ENCODE measurements around the gene INPP5K.
A peak's percentile ranks its signal among the peaks of the same experiment; 100 is the strongest.

INPP5K gene

GRCh38 chr17:1486802-1487695 is 29.4 kb downstream of the INPP5K start:
- Histone ChIP-seq H3K4me3 (ENCODE audit: low read length) (peak overlapping the region; percentile 77), H3K4me1 (ENCODE audit: control insufficient read depth, insufficient read depth, low read length) (peaks cover 19% of the 10 kb centered on the region), H3K27ac (ENCODE audit: low read depth, low read length) (peak overlapping the region; percentile 95), H3K27me3 (ENCODE audit: control insufficient read depth, insufficient read depth, low read length) (no peaks in the 10 kb centered on the region), H3K9ac (ENCODE audit: low read length) (peak overlapping the region; percentile 11), H3K36me3 (ENCODE audit: control insufficient read depth, insufficient read depth, low read length) (peaks cover 5% of the 10 kb centered on the region)

- H3K27me3 ChIP-seq (ENCODE audit: control insufficient read depth, insufficient read depth, low read length), result no peaks in the 10 kb centered on the region
Measured at GRCh38 chr17:1485423-1486376, 30.7 kb downstream of the INPP5K start.

GRCh38 chr17:1484676-1485422 is 31.6 kb downstream of the INPP5K start:
- peaks cover 19% of the 10 kb centered on the region for H3K4me1 ChIP-seq (ENCODE audit: control insufficient read depth, insufficient read depth, low read length)
- H3K36me3 ChIP-seq (ENCODE audit: control insufficient read depth, insufficient read depth, low read length), result peaks cover 6% of the 10 kb centered on the region
- H3K9ac ChIP-seq (ENCODE audit: low read length), result peak overlapping the region; percentile 13
- peak overlapping the region; percentile 69 for H3K4me3 ChIP-seq (ENCODE audit: low read length)
- peak overlapping the region; percentile 79 for H3K27ac ChIP-seq (ENCODE audit: low read depth, low read length)
- no peaks in the 10 kb centered on the region for H3K27me3 ChIP-seq (ENCODE audit: control insufficient read depth, insufficient read depth, low read length)

More at GRCh38 chr17:1485423-1486376, 30.7 kb downstream of the INPP5K start:
- Histone ChIP-seq H3K36me3 (ENCODE audit: control insufficient read depth, insufficient read depth, low read length) (peaks cover 6% of the 10 kb centered on the region), H3K4me1 (ENCODE audit: control insufficient read depth, insufficient read depth, low read length) (peaks cover 19% of the 10 kb centered on the region), H3K9ac (ENCODE audit: low read length) (peak overlapping the region; percentile 13), H3K4me3 (ENCODE audit: low read length) (peak overlapping the region; percentile 77), H3K27ac (ENCODE audit: low read depth, low read length) (peak overlapping the region; percentile 95)

GRCh38 chr17:1484060-1484535 is 32.3 kb downstream of the INPP5K start:
- Histone ChIP-seq H3K4me1 (ENCODE audit: control insufficient read depth, insufficient read depth, low read length) (peaks cover 18% of the 10 kb centered on the region), H3K4me3 (ENCODE audit: low read length) (peak overlapping the region; percentile 69), H3K36me3 (ENCODE audit: control insufficient read depth, insufficient read depth, low read length) (peaks cover 6% of the 10 kb centered on the region), H3K27me3 (ENCODE audit: control insufficient read depth, insufficient read depth, low read length) (no peaks in the 10 kb centered on the region), H3K27ac (ENCODE audit: low read depth, low read length) (peak overlapping the region; percentile 58), H3K9ac (ENCODE audit: low read length) (no peak overlapping the region)

GRCh38 chr17:1482680-1483079 is 33.7 kb downstream of the INPP5K start:
- no peak overlapping the region for H3K4me3 ChIP-seq (ENCODE audit: low read length)
- H3K4me1 ChIP-seq (ENCODE audit: control insufficient read depth, insufficient read depth, low read length), result peaks cover 9% of the 10 kb centered on the region
- H3K27me3 ChIP-seq (ENCODE audit: control insufficient read depth, insufficient read depth, low read length), result no peaks in the 10 kb centered on the region
- H3K27ac ChIP-seq (ENCODE audit: low read depth, low read length), result peak overlapping the region; percentile 60
- H3K36me3 ChIP-seq (ENCODE audit: control insufficient read depth, insufficient read depth, low read length), result peaks cover 11% of the 10 kb centered on the region
- no peak overlapping the region for H3K9ac ChIP-seq (ENCODE audit: low read length)

GRCh38 chr17:1481736-1482135 is 34.7 kb downstream of the INPP5K start:
- Histone ChIP-seq H3K9ac (ENCODE audit: low read length) (no peak overlapping the region), H3K27me3 (ENCODE audit: control insufficient read depth, insufficient read depth, low read length) (no peaks in the 10 kb centered on the region), H3K4me3 (ENCODE audit: low read length) (no peak overlapping the region), H3K4me1 (ENCODE audit: control insufficient read depth, insufficient read depth, low read length) (peaks cover 9% of the 10 kb centered on the region), H3K36me3 (ENCODE audit: control insufficient read depth, insufficient read depth, low read length) (peaks cover 11% of the 10 kb centered on the region), H3K27ac (ENCODE audit: low read depth, low read length) (peak overlapping the region; percentile 27)

GRCh38 chr17:1480747-1481465 is 35.5 kb downstream of the INPP5K start:
- Histone ChIP-seq H3K27me3 (ENCODE audit: control insufficient read depth, insufficient read depth, low read length) (no peaks in the 10 kb centered on the region), H3K36me3 (ENCODE audit: control insufficient read depth, insufficient read depth, low read length) (peaks cover 12% of the 10 kb centered on the region), H3K4me1 (ENCODE audit: control insufficient read depth, insufficient read depth, low read length) (peaks cover 9% of the 10 kb centered on the region), H3K9ac (ENCODE audit: low read length) (no peak overlapping the region), H3K4me3 (ENCODE audit: low read length) (no peak overlapping the region), H3K27ac (ENCODE audit: low read depth, low read length) (peak overlapping the region; percentile 1)

- Histone ChIP-seq H3K27ac (ENCODE audit: low read depth, low read length) (no peak overlapping the region), H3K36me3 (ENCODE audit: control insufficient read depth, insufficient read depth, low read length) (peaks cover 19% of the 10 kb centered on the region), H3K9ac (ENCODE audit: low read length) (no peak overlapping the region), H3K4me1 (ENCODE audit: control insufficient read depth, insufficient read depth, low read length) (peaks cover 7% of the 10 kb centered on the region), H3K27me3 (ENCODE audit: control insufficient read depth, insufficient read depth, low read length) (no peaks in the 10 kb centered on the region), H3K4me3 (ENCODE audit: low read length) (no peak overlapping the region)
Measured at GRCh38 chr17:1478418-1478817, 38.0 kb downstream of the INPP5K start.

- Histone ChIP-seq H3K4me1 (ENCODE audit: control insufficient read depth, insufficient read depth, low read length) (no peaks in the 10 kb centered on the region), H3K36me3 (ENCODE audit: control insufficient read depth, insufficient read depth, low read length) (peaks cover 31% of the 10 kb centered on the region), H3K27me3 (ENCODE audit: control insufficient read depth, insufficient read depth, low read length) (no peaks in the 10 kb centered on the region), H3K4me3 (ENCODE audit: low read length) (no peak overlapping the region), H3K9ac (ENCODE audit: low read length) (no peak overlapping the region), H3K27ac (ENCODE audit: low read depth, low read length) (no peak overlapping the region)
Measured at GRCh38 chr17:1475321-1475854, 41.0 kb downstream of the INPP5K start.

- H3K9ac ChIP-seq (ENCODE audit: low read length), result no peak overlapping the region
- no peaks in the 10 kb centered on the region for H3K4me1 ChIP-seq (ENCODE audit: control insufficient read depth, insufficient read depth, low read length)
- H3K27me3 ChIP-seq (ENCODE audit: control insufficient read depth, insufficient read depth, low read length), result no peaks in the 10 kb centered on the region
- no peak overlapping the region for H3K4me3 ChIP-seq (ENCODE audit: low read length)
- H3K36me3 ChIP-seq (ENCODE audit: control insufficient read depth, insufficient read depth, low read length), result peaks cover 31% of the 10 kb centered on the region
- H3K27ac ChIP-seq (ENCODE audit: low read depth, low read length), result no peak overlapping the region
Measured at GRCh38 chr17:1474402-1475189, 41.8 kb downstream of the INPP5K start.

Measured in rectal smooth muscle tissue (tissue), 1 donor.